ENCODE data around the gene LCN15.
"Not testable (repeated sequence)": the region's sequence is repeated elsewhere in the genome, so short reads cannot be mapped to it uniquely, and the experiment has no call there.

The LCN15 gene

DNA sequence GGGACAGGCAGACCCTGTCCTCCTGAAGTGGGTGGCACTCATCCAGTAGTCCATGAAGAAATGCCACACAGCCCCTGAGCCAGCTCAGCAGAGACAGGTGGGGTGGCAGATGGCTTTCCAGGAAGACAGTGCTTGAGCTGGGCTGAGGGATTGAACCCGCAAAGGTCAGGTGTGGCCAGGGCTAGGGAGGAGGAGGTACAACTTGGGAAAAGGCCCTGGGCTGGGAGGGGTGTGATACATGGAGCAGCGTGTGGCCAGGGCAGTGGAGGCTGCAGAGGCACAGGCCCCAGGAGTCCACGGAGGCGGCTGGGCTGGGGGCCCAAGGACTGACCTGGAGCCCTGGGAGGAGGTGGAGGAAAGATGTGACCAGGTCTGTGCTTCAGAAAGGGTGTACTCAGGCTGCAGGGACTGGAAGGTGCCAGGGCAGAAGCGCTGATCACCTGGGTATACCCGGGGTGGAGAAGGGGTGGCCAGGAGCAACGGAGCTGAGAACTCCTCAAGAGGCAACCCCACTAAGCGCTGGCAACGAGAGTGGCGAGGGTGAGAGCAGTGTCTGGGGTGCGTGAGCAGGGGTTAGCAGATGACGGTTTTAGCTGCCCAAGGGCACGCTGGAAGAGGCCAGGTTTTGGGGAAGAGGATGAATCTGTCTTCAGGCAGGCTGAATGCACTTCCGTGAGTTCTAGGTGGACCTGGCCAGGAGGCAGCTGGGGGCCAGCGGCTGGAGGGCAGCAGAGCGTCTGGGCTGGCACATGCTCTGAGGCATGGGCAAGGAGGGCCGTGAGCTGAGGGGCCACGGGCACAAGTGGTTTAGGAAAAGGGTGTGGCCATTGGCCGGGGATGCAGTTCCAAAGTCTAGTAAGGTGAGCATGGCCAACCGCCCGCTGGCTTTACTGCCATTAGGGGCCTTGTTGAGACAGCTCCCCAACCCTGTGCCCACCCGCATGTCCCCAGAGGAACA, 39.5 kb upstream of the LCN15 start:
- H3K4me3 ChIP-seq (ENCODE audit: insufficient read depth, low read depth, low read length, poor library complexity, severe bottlenecking), result no peak overlapping the region
- DNase-seq, result no peak
- H3K36me3 ChIP-seq (ENCODE audit: control insufficient read depth, insufficient read depth, low read length), result no peaks in the 10 kb centered on the region
- H3K27ac ChIP-seq (ENCODE audit: insufficient read depth, low read length, poor library complexity, severe bottlenecking), result no peak overlapping the region
- no peaks in the 10 kb centered on the region for H3K9me3 ChIP-seq (ENCODE audit: control insufficient read depth, low read length)
- H3K4me1 ChIP-seq (ENCODE audit: control insufficient read depth, insufficient read depth, low read length, poor library complexity, severe bottlenecking), result peaks cover 35% of the 10 kb centered on the region
- H3K27me3 ChIP-seq (replicated peaks; ENCODE audit: control insufficient read depth, insufficient read depth, low read length, poor library complexity, severe bottlenecking), result no peaks in the 10 kb centered on the region

DNA sequence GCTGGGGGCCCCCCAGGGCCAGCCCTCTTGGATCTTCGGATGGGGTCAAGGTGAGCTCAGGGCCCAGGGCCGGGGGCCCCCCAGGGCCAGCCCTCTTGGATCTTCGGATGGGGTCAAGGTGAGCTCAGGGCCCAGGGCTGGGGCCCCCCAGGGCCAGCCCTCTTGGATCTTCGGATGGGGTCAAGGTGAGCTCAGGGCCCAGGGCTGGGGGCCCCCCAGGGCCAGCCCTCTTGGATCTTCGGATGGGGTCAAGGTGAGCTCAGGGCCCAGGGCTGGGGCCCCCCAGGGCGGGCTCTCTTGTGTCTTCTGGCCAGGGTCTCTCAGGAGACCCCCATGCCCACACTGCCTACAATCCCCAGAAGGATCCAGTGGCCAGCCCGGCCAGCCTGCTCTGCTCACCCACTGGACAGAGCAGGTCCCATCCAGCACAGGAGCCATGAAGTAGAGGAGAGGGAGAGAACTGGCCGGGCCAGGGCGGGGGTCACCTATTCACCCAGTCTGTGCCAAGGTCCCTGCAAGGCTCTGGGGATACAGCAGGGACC, 38.8 kb upstream of the LCN15 start:
- peaks cover 34% of the 10 kb centered on the region for H3K4me1 ChIP-seq (ENCODE audit: control insufficient read depth, insufficient read depth, low read length, poor library complexity, severe bottlenecking)
- not testable (repeated sequence) for H3K4me3 ChIP-seq (ENCODE audit: insufficient read depth, low read depth, low read length, poor library complexity, severe bottlenecking); H3K27me3 ChIP-seq (replicated peaks; ENCODE audit: control insufficient read depth, insufficient read depth, low read length, poor library complexity, severe bottlenecking); H3K9me3 ChIP-seq (ENCODE audit: control insufficient read depth, low read length); H3K36me3 ChIP-seq (ENCODE audit: control insufficient read depth, insufficient read depth, low read length); H3K27ac ChIP-seq (ENCODE audit: insufficient read depth, low read length, poor library complexity, severe bottlenecking); DNase-seq

DNA sequence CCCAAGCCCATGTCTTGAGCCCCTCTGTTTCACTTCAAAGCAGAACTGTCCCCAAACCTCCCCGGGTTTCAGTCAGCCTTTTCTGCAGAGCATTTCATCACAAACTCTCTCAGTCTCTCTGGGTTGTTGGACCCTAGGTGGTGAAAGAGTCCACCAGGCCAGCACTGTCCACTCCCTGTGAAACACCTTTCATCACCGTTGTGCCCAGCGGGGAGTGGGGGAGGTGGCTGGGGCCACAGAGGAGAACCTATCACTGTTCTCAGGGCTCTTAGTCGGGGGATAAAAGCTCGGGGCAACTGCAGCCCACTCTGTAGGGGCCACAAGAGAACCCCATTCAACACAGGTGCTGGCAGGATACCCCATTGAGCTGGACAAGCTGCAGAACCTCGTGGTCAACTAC, 38.0 kb upstream of the LCN15 start:
- H3K27me3 ChIP-seq (replicated peaks; ENCODE audit: control insufficient read depth, insufficient read depth, low read length, poor library complexity, severe bottlenecking), result no peaks in the 10 kb centered on the region
- no peak for DNase-seq
- H3K4me1 ChIP-seq (ENCODE audit: control insufficient read depth, insufficient read depth, low read length, poor library complexity, severe bottlenecking), result peaks cover 33% of the 10 kb centered on the region

DNA sequence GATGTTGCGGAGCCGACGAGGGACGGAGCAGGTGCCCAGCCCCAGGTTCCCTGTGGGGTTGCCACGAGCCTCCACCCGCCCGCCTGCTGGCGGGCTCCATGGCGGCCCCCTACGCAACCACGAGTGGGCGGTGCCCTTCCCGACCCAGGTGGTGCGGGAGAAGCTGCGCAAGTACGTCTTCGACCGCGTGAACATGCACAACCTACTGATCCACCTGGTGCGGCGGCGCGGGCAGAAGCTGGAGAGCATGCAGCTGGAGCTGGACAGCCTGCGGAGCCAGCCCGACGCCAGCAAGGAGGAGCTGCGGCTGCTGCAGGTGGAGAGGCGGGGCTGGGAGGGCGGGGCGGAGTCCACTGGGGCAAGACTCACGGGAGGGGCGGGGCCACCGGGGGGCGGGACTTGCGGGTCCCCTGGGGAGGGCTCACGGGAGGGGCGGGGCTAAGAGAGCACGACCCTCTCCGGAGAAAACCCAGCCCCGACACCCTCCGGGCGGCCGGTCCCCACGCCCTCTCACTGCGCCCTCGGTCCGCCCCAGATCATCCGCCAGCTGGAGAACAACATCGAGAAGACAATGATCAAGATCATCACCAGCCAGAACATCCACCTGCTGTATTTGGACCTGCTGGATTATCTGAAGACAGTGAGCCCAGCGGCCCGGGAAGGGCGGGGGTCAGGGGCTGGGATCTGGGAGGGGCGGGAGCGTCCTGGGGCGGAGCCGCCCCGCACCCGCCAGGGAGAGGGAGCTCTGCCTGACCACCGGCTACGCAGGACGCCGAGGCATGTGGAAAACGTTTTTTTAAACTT, 35.7 kb upstream of the LCN15 start:
- Histone ChIP-seq H3K36me3 (ENCODE audit: control insufficient read depth, insufficient read depth, low read length) (no peaks in the 10 kb centered on the region), H3K27me3 (replicated peaks; ENCODE audit: control insufficient read depth, insufficient read depth, low read length, poor library complexity, severe bottlenecking) (no peaks in the 10 kb centered on the region), H3K27ac (ENCODE audit: insufficient read depth, low read length, poor library complexity, severe bottlenecking) (peak overlapping the region; percentile 32), H3K9me3 (ENCODE audit: control insufficient read depth, low read length) (no peaks in the 10 kb centered on the region), H3K4me1 (ENCODE audit: control insufficient read depth, insufficient read depth, low read length, poor library complexity, severe bottlenecking) (peaks cover 22% of the 10 kb centered on the region), H3K4me3 (ENCODE audit: insufficient read depth, low read depth, low read length, poor library complexity, severe bottlenecking) (peak overlapping the region; percentile 47)
- peak; percentile 81 to 93 (median 87) for DNase-seq

More for the DNA sequence above, 38.0 kb upstream of the LCN15 start:
- H3K36me3 ChIP-seq (ENCODE audit: control insufficient read depth, insufficient read depth, low read length), result no peaks in the 10 kb centered on the region
- H3K9me3 ChIP-seq (ENCODE audit: control insufficient read depth, low read length), result no peaks in the 10 kb centered on the region
- no peak overlapping the region for H3K27ac ChIP-seq (ENCODE audit: insufficient read depth, low read length, poor library complexity, severe bottlenecking)
- no peak overlapping the region for H3K4me3 ChIP-seq (ENCODE audit: insufficient read depth, low read depth, low read length, poor library complexity, severe bottlenecking)

DNA sequence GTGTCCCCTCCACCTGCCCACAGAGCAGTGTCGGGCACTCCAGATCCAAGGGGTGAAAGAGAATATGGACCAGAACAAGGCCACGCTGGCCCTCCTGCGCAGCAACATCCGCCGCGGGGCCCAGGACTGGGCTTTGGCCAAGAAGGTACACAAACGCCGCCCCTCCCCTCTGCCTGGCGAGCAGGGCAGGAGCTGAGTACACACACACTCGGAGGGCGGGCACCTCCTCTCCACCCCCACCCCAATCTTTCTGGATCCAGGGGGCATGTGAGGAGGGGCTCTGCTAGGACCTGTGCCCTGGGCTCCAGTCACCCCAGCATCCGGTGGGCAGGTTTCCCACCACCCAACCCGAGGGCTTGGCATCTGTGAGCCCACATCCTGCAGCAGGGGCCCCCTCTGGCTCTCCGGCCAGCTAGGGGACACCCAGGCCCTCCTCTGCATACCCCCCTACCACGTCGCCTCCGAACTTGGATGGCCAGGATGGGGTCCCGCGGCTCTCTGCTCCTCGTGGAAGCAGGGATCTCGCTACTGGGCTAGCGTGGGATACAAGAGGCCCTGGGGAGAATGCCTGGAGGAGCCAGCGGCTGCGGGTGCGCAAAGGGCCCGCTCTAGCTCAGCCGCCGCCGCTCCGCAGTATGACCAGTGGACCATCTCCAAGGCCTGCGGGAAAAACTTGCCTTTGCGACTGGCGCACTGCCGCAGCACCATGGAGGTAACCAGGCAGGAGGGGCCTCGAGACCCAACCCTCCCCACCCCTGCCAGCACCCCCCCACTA, 34.9 kb upstream of the LCN15 start:
- DNase-seq, result no peak
- Histone ChIP-seq H3K4me1 (ENCODE audit: control insufficient read depth, insufficient read depth, low read length, poor library complexity, severe bottlenecking) (peaks cover 22% of the 10 kb centered on the region), H3K36me3 (ENCODE audit: control insufficient read depth, insufficient read depth, low read length) (no peaks in the 10 kb centered on the region), H3K4me3 (ENCODE audit: insufficient read depth, low read depth, low read length, poor library complexity, severe bottlenecking) (peak overlapping the region; percentile 47), H3K27me3 (replicated peaks; ENCODE audit: control insufficient read depth, insufficient read depth, low read length, poor library complexity, severe bottlenecking) (no peaks in the 10 kb centered on the region), H3K27ac (ENCODE audit: insufficient read depth, low read length, poor library complexity, severe bottlenecking) (peak overlapping the region; percentile 32), H3K9me3 (ENCODE audit: control insufficient read depth, low read length) (no peaks in the 10 kb centered on the region)

DNA sequence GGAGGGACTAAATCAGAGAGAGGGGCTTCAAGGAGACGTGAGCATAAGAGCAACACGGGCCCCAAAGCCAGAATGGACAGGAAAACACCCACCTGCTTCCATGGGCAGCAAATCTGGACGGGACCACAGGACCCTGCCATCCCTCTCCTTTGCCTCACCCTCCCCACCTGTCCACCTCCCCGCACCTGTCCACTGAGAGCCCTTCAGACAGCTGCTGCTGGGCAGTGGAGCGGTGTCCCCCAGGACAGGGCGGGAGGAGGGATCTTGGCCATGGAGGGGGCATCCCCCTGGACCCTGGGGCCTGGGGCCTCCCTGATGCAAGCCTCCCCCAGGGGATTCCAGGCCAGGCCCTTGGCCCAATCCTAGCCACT, 34.4 kb upstream of the LCN15 start:
- Histone ChIP-seq H3K27me3 (replicated peaks; ENCODE audit: control insufficient read depth, insufficient read depth, low read length, poor library complexity, severe bottlenecking) (no peaks in the 10 kb centered on the region), H3K27ac (ENCODE audit: insufficient read depth, low read length, poor library complexity, severe bottlenecking) (no peak overlapping the region), H3K4me3 (ENCODE audit: insufficient read depth, low read depth, low read length, poor library complexity, severe bottlenecking) (no peak overlapping the region), H3K36me3 (ENCODE audit: control insufficient read depth, insufficient read depth, low read length) (no peaks in the 10 kb centered on the region), H3K4me1 (ENCODE audit: control insufficient read depth, insufficient read depth, low read length, poor library complexity, severe bottlenecking) (peaks cover 22% of the 10 kb centered on the region), H3K9me3 (ENCODE audit: control insufficient read depth, low read length) (no peaks in the 10 kb centered on the region)
- DNase-seq, result no peak

DNA sequence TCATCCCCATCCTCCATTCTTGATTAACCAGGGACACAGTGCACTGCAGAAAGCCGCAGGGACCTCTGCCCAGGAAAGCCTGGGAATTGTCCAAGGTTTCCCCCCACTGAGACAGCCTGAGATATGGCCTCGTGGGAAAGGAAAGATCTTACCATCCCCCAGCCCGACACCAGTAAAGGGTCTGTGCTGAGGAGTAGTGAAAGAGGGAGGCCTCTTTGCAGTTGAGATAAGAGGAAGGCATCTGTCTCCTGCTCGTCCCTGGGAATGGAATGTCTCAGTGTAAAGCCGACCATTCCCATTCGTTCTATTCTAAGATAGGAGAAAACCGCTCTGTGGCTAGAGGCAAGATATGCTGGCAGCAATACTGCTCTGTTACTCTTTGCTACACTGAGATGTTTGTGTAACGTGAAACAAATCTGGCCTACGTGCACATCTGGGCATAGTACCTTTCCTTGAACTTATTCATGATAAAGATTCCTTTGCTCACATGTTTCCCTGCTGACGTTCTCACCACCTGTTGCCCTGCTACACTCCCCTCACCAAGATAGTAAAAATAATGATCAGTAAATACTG, 32.5 kb upstream of the LCN15 start:
- not testable (repeated sequence) for H3K36me3 ChIP-seq (ENCODE audit: control insufficient read depth, insufficient read depth, low read length); DNase-seq; H3K27me3 ChIP-seq (replicated peaks; ENCODE audit: control insufficient read depth, insufficient read depth, low read length, poor library complexity, severe bottlenecking); H3K4me3 ChIP-seq (ENCODE audit: insufficient read depth, low read depth, low read length, poor library complexity, severe bottlenecking); H3K9me3 ChIP-seq (ENCODE audit: control insufficient read depth, low read length); H3K27ac ChIP-seq (ENCODE audit: insufficient read depth, low read length, poor library complexity, severe bottlenecking)
- peaks cover 30% of the 10 kb centered on the region for H3K4me1 ChIP-seq (ENCODE audit: control insufficient read depth, insufficient read depth, low read length, poor library complexity, severe bottlenecking)

DNA sequence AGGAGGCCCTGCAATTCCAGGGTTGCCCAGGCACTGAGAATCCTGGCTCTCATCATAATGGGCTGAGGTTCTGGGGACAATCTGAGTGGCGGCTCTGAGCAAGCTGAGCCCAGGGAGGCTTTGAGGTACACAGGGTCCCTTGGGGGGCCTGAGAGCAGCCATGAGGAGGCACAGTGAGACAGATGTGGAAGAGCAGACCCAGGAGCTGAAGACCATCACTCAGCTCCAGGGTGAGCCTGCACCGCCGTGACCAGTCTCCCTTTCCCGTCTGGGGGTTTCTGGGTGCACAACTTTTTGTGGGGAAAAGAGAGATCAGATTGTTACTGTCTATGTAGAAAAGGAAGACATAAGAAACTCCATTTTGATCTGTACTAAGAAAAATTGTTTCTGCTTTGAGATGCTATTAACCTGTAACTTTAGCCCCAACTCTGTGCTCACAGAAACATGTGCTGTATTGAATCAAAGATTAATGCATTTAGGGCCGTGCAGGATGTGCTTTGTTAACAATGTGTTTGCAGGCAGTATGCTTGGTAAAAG, 32.0 kb upstream of the LCN15 start, which contains the start of gene CCDC183:
Gene CCDC183, plus strand, starts transcription at position 101 of the 537 bp plus-strand sequence. Its CDS starts 60 bp downstream, at position 161.
- H3K4me3 ChIP-seq (ENCODE audit: insufficient read depth, low read depth, low read length, poor library complexity, severe bottlenecking), result no peak within 1 kb of the TSS
- no peaks in the 10 kb centered on the region for H3K27me3 ChIP-seq (replicated peaks; ENCODE audit: control insufficient read depth, insufficient read depth, low read length, poor library complexity, severe bottlenecking)
- H3K4me1 ChIP-seq (ENCODE audit: control insufficient read depth, insufficient read depth, low read length, poor library complexity, severe bottlenecking), result peaks cover 35% of the 10 kb centered on the region
- H3K36me3 ChIP-seq (ENCODE audit: control insufficient read depth, insufficient read depth, low read length), result peaks cover 5% of the 10 kb centered on the region
- DNase-seq, result no peak
- no peak within 1 kb of the TSS for H3K27ac ChIP-seq (ENCODE audit: insufficient read depth, low read length, poor library complexity, severe bottlenecking)
- H3K9me3 ChIP-seq (ENCODE audit: control insufficient read depth, low read length), result no peaks in the 10 kb centered on the region

DNA sequence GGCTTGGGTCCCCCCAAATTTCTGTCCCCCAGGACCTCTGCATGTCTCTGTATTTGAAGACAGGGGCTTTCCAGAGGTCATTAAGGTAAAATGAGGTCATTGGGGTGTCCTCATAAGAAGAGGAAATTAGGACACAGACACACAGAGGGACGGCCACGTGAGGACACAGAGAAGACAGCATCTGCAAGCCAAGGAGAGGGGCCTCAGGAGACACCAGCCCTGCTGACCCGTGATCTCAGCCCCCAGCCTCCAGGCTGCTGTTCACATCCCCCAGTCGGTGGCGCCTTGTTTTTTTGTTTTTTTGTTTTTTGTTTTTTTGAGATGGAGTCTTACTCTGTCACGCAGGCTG, 30.7 kb upstream of the LCN15 start:
- Histone ChIP-seq H3K9me3 (ENCODE audit: control insufficient read depth, low read length) (no peaks in the 10 kb centered on the region), H3K27ac (ENCODE audit: insufficient read depth, low read length, poor library complexity, severe bottlenecking) (no peak overlapping the region), H3K27me3 (replicated peaks; ENCODE audit: control insufficient read depth, insufficient read depth, low read length, poor library complexity, severe bottlenecking) (no peaks in the 10 kb centered on the region), H3K4me3 (ENCODE audit: insufficient read depth, low read depth, low read length, poor library complexity, severe bottlenecking) (no peak overlapping the region), H3K36me3 (ENCODE audit: control insufficient read depth, insufficient read depth, low read length) (peaks cover 5% of the 10 kb centered on the region), H3K4me1 (ENCODE audit: control insufficient read depth, insufficient read depth, low read length, poor library complexity, severe bottlenecking) (peaks cover 27% of the 10 kb centered on the region)
- no peak for DNase-seq

Measured in effector memory CD4-positive, alpha-beta T cell (primary cell).